ENCODE data around the gene STEAP3.
"Not testable (repeated sequence)": the region's sequence is repeated elsewhere in the genome, so short reads cannot be mapped to it uniquely, and the experiment has no call there.

Gene STEAP3

GRCh38 chr2:119263025-119263424 lies 39.4 kb downstream of the STEAP3 start:
- H3K9ac ChIP-seq (ENCODE audit: insufficient read length): no peak overlapping the region

GRCh38 chr2:119263656-119264055 lies 40.0 kb downstream of the STEAP3 start:
- Histone ChIP-seq H3K9ac (ENCODE audit: insufficient read length) (no peak overlapping the region), H3K27ac (no peak overlapping the region)

More at GRCh38 chr2:119263025-119263424, 39.4 kb downstream of the STEAP3 start:
- H3K9me3 ChIP-seq (ENCODE audit: low read depth, low read length): no peaks in the 10 kb centered on the region
- H3K36me3 ChIP-seq (ENCODE audit: insufficient read depth, low read length): no peaks in the 10 kb centered on the region
- no peak for TF ChIP-seq POLR2AphosphoS5 (IDR thresholded peaks at IDR 0.05; ENCODE audit: borderline replicate concordance, low read depth, low read length)
- no peak for TF ChIP-seq FOXP2 (optimal IDR thresholded peaks at IDR 0.05; ENCODE audit: control extremely low read depth, extremely low read length, insufficient read depth)
- no peak for TF ChIP-seq EZH2 (IDR thresholded peaks at IDR 0.05)
- H3K4me3 ChIP-seq: no peak overlapping the region
- DNase-seq (ENCODE audit: low read depth, low spot score): no peak
- H3K27ac ChIP-seq: no peak overlapping the region

GRCh38 chr2:119264781-119265692 lies 41.4 kb downstream of the STEAP3 start:
- H3K27ac ChIP-seq: no peak overlapping the region
- H3K9me3 ChIP-seq (ENCODE audit: low read depth, low read length): no peaks in the 10 kb centered on the region
- H3K36me3 ChIP-seq (ENCODE audit: insufficient read depth, low read length): no peaks in the 10 kb centered on the region
- H3K4me3 ChIP-seq: no peak overlapping the region
- no peak overlapping the region for H3K9ac ChIP-seq (ENCODE audit: insufficient read length)
- TF ChIP-seq FOXP2 (optimal IDR thresholded peaks at IDR 0.05; ENCODE audit: control extremely low read depth, extremely low read length, insufficient read depth) (no peak), EZH2 (IDR thresholded peaks at IDR 0.05) (no peak), POLR2AphosphoS5 (IDR thresholded peaks at IDR 0.05; ENCODE audit: borderline replicate concordance, low read depth, low read length) (no peak)
- DNase-seq (ENCODE audit: low read depth, low spot score): no peak

More at GRCh38 chr2:119263656-119264055, 40.0 kb downstream of the STEAP3 start:
- no peak overlapping the region for H3K4me3 ChIP-seq
- H3K9me3 ChIP-seq (ENCODE audit: low read depth, low read length): no peaks in the 10 kb centered on the region
- TF ChIP-seq EZH2 (IDR thresholded peaks at IDR 0.05) (no peak), FOXP2 (optimal IDR thresholded peaks at IDR 0.05; ENCODE audit: control extremely low read depth, extremely low read length, insufficient read depth) (no peak), POLR2AphosphoS5 (IDR thresholded peaks at IDR 0.05; ENCODE audit: borderline replicate concordance, low read depth, low read length) (no peak)
- H3K36me3 ChIP-seq (ENCODE audit: insufficient read depth, low read length): no peaks in the 10 kb centered on the region
- DNase-seq (ENCODE audit: low read depth, low spot score): no peak

DNA sequence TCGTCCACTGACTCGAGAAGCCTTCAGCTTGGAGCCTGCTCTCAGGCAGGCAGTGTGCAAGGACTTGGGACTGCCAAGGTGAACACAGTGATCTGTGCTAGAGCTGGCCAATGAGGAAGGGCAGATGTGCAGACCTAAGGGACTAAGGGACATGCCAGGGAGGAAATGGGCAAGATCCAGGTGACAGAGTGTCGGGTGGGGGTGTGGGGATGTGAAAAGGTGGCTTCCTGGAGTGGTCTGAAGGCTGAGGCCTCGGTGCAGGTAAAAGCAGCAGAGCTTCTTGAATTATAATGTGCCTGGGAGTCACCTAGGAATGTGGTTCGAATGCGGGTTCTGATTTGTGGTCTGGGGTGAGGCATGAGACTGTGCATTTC lies 42.0 kb downstream of the STEAP3 start:
- Histone ChIP-seq H3K9ac (ENCODE audit: insufficient read length) (no peak overlapping the region), H3K27ac (no peak overlapping the region), H3K4me3 (no peak overlapping the region), H3K9me3 (ENCODE audit: low read depth, low read length) (no peaks in the 10 kb centered on the region), H3K36me3 (ENCODE audit: insufficient read depth, low read length) (no peaks in the 10 kb centered on the region)
- TF ChIP-seq EZH2 (IDR thresholded peaks at IDR 0.05) (no peak), FOXP2 (optimal IDR thresholded peaks at IDR 0.05; ENCODE audit: control extremely low read depth, extremely low read length, insufficient read depth) (no peak), POLR2AphosphoS5 (IDR thresholded peaks at IDR 0.05; ENCODE audit: borderline replicate concordance, low read depth, low read length) (no peak)
- no peak for DNase-seq (ENCODE audit: low read depth, low spot score)

GRCh38 chr2:119266091-119266589 lies 42.5 kb downstream of the STEAP3 start:
- Histone ChIP-seq H3K9me3 (ENCODE audit: low read depth, low read length) (no peaks in the 10 kb centered on the region), H3K4me3 (no peak overlapping the region), H3K9ac (ENCODE audit: insufficient read length) (no peak overlapping the region), H3K27ac (no peak overlapping the region), H3K36me3 (ENCODE audit: insufficient read depth, low read length) (no peaks in the 10 kb centered on the region)
- DNase-seq (ENCODE audit: low read depth, low spot score): no peak
- TF ChIP-seq POLR2AphosphoS5 (IDR thresholded peaks at IDR 0.05; ENCODE audit: borderline replicate concordance, low read depth, low read length): no peak
- no peak for TF ChIP-seq EZH2 (IDR thresholded peaks at IDR 0.05)
- TF ChIP-seq FOXP2 (optimal IDR thresholded peaks at IDR 0.05; ENCODE audit: control extremely low read depth, extremely low read length, insufficient read depth): no peak

- Histone ChIP-seq H3K27ac (no peak overlapping the region), H3K9me3 (ENCODE audit: low read depth, low read length) (no peaks in the 10 kb centered on the region), H3K36me3 (ENCODE audit: insufficient read depth, low read length) (no peaks in the 10 kb centered on the region), H3K4me3 (no peak overlapping the region), H3K9ac (ENCODE audit: insufficient read length) (no peak overlapping the region)
- no peak for DNase-seq (ENCODE audit: low read depth, low spot score)
- no peak for TF ChIP-seq EZH2 (IDR thresholded peaks at IDR 0.05)
- no peak for TF ChIP-seq FOXP2 (optimal IDR thresholded peaks at IDR 0.05; ENCODE audit: control extremely low read depth, extremely low read length, insufficient read depth)
- no peak for TF ChIP-seq POLR2AphosphoS5 (IDR thresholded peaks at IDR 0.05; ENCODE audit: borderline replicate concordance, low read depth, low read length)
These were observed 44.0 kb downstream of the STEAP3 start for GRCh38 chr2:119267604-119268003.

GRCh38 chr2:119276864-119277263 lies 53.2 kb downstream of the STEAP3 start:
- TF ChIP-seq EZH2 (IDR thresholded peaks at IDR 0.05) (no peak), FOXP2 (optimal IDR thresholded peaks at IDR 0.05; ENCODE audit: control extremely low read depth, extremely low read length, insufficient read depth) (no peak), POLR2AphosphoS5 (IDR thresholded peaks at IDR 0.05; ENCODE audit: borderline replicate concordance, low read depth, low read length) (no peak)
- no peak for DNase-seq (ENCODE audit: low read depth, low spot score)

GRCh38 chr2:119278385-119278784 lies 54.8 kb downstream of the STEAP3 start:
- H3K36me3 ChIP-seq (ENCODE audit: insufficient read depth, low read length); H3K9me3 ChIP-seq (ENCODE audit: low read depth, low read length); H3K27ac ChIP-seq; H3K9ac ChIP-seq (ENCODE audit: insufficient read length); DNase-seq (ENCODE audit: low read depth, low spot score); H3K4me3 ChIP-seq: not testable (repeated sequence)

More at GRCh38 chr2:119276864-119277263, 53.2 kb downstream of the STEAP3 start:
- Histone ChIP-seq H3K36me3 (ENCODE audit: insufficient read depth, low read length) (no peaks in the 10 kb centered on the region), H3K4me3 (no peak overlapping the region), H3K27ac (no peak overlapping the region), H3K9me3 (ENCODE audit: low read depth, low read length) (no peaks in the 10 kb centered on the region), H3K9ac (ENCODE audit: insufficient read length) (no peak overlapping the region)
